IPS DF 6.9 (cell line): ENCODE measurements around the gene CA11.

ENCODE experiments used
- DNase-seq: peaks from one replicate; pipeline ENCODE4 v3.0.0-alpha.2; 2013; ENCODE audit warnings: low read depth, low spot score
- H3K27ac ChIP-seq: one replicate; pipeline ENCODE4 v1.5.1; 2013; ENCODE audit warnings: low read length, control low read depth
- H3K27me3 ChIP-seq: 2 replicates; pipeline ENCODE4 v1.6.1; 2013; ENCODE audit warnings: mild to moderate bottlenecking, low read length; ENCODE audit not compliant: control insufficient read depth, insufficient read depth
- H3K36me3 ChIP-seq: 2 replicates; pipeline ENCODE4 v1.6.1; 2013; ENCODE audit warnings: low read length; ENCODE audit not compliant: control insufficient read depth, insufficient read depth
- H3K4me1 ChIP-seq: 2 replicates; pipeline ENCODE4 v1.6.1; 2013; ENCODE audit warnings: low read length; ENCODE audit not compliant: control insufficient read depth, insufficient read depth
- H3K4me3 ChIP-seq: 2 replicates; pipeline ENCODE4 v1.5.1; 2013; ENCODE audit warnings: mild to moderate bottlenecking, low read length
- H3K9me3 ChIP-seq: 2 replicates; pipeline ENCODE4 v1.6.1; 2013; ENCODE audit warnings: low read length, inconsistent platforms; ENCODE audit not compliant: control insufficient read depth, insufficient read depth
- WGBS: extraction: QIAGEN DNeasy Blood & Tissue Kit; methylation state at CpG from one replicate; pipeline ENCODE4 v1.1.7; 2013; ENCODE audit warnings: mixed read lengths, missing lambda C conversion rate; ENCODE audit not compliant: insufficient read length, insufficient coverage; 5-methylcytosine and 5-hydroxymethylcytosine counted together

The CA11 gene

GRCh38 chr19:48678201-48678600, 32.2 kb upstream of the CA11 start:
- H3K4me1 ChIP-seq = peaks cover 7% of the 10 kb centered on the region
- no peak overlapping the region for H3K4me3 ChIP-seq
- H3K36me3 ChIP-seq = no peaks in the 10 kb centered on the region
- WGBS = no CpG with 5 or more reads among the region's 4 CpGs
- H3K9me3 ChIP-seq = no peaks in the 10 kb centered on the region
- H3K27me3 ChIP-seq = no peaks in the 10 kb centered on the region
- H3K27ac ChIP-seq = no peak overlapping the region
- no peak for DNase-seq

GRCh38 chr19:48676887-48677286, 30.9 kb upstream of the CA11 start:
- Histone ChIP-seq H3K4me1 (peaks cover 9% of the 10 kb centered on the region), H3K27me3 (no peaks in the 10 kb centered on the region), H3K36me3 (no peaks in the 10 kb centered on the region), H3K4me3 (no peak overlapping the region), H3K27ac (no peak overlapping the region), H3K9me3 (no peaks in the 10 kb centered on the region)
- no CpG with 5 or more reads among the region's 13 CpGs for WGBS
- no peak for DNase-seq

- DNase-seq = no peak
- peaks cover 9% of the 10 kb centered on the region for H3K4me1 ChIP-seq
- no peaks in the 10 kb centered on the region for H3K9me3 ChIP-seq
- no peaks in the 10 kb centered on the region for H3K36me3 ChIP-seq
- no CpG with 5 or more reads among the region's 17 CpGs for WGBS
- no peak overlapping the region for H3K27ac ChIP-seq
- H3K27me3 ChIP-seq = no peaks in the 10 kb centered on the region
- no peak overlapping the region for H3K4me3 ChIP-seq
Observed at GRCh38 chr19:48676487-48676886, 30.5 kb upstream of the CA11 start.

GRCh38 chr19:48674921-48675824, 29.2 kb upstream of the CA11 start:
- Histone ChIP-seq H3K27me3 (no peaks in the 10 kb centered on the region), H3K4me3 (no peak overlapping the region), H3K9me3 (no peaks in the 10 kb centered on the region), H3K27ac (no peak overlapping the region), H3K4me1 (peaks cover 9% of the 10 kb centered on the region), H3K36me3 (no peaks in the 10 kb centered on the region)
- peak; percentile 92 for DNase-seq
- WGBS = no CpG with 5 or more reads among the region's 28 CpGs

GRCh38 chr19:48674216-48674809, 28.3 kb upstream of the CA11 start:
- Histone ChIP-seq H3K4me3 (no peak overlapping the region), H3K27ac (no peak overlapping the region), H3K4me1 (peaks cover 9% of the 10 kb centered on the region), H3K9me3 (no peaks in the 10 kb centered on the region), H3K27me3 (no peaks in the 10 kb centered on the region), H3K36me3 (no peaks in the 10 kb centered on the region)
- no peak for DNase-seq
- WGBS = no CpG with 5 or more reads among the region's 19 CpGs

- no CpG with 5 or more reads among the region's 25 CpGs for WGBS
Observed at GRCh38 chr19:48673436-48674100, 27.6 kb upstream of the CA11 start.

GRCh38 chr19:48672994-48673393, 27.0 kb upstream of the CA11 start, which contains the start of gene NTN5:
Gene NTN5, minus strand, starts transcription at chr19:48673017. Its CDS starts 2,031 bp downstream, at chr19:48670986.
- Histone ChIP-seq H3K4me1 (peaks cover 9% of the 10 kb centered on the region), H3K27ac (no peak within 1 kb of the TSS), H3K9me3 (no peaks in the 10 kb centered on the region), H3K36me3 (no peaks in the 10 kb centered on the region), H3K27me3 (no peaks in the 10 kb centered on the region), H3K4me3 (no peak within 1 kb of the TSS)
- DNase-seq = no peak
- WGBS = no CpG with 5 or more reads among the region's 25 CpGs

More at GRCh38 chr19:48673436-48674100, 27.6 kb upstream of the CA11 start:
- Histone ChIP-seq H3K9me3 (no peaks in the 10 kb centered on the region), H3K27me3 (no peaks in the 10 kb centered on the region), H3K4me3 (no peak overlapping the region), H3K36me3 (no peaks in the 10 kb centered on the region), H3K27ac (no peak overlapping the region), H3K4me1 (peaks cover 9% of the 10 kb centered on the region)
- DNase-seq = no peak

- Histone ChIP-seq H3K27me3 (no peaks in the 10 kb centered on the region), H3K36me3 (no peaks in the 10 kb centered on the region), H3K9me3 (no peaks in the 10 kb centered on the region), H3K27ac (no peak overlapping the region), H3K4me3 (no peak overlapping the region), H3K4me1 (peaks cover 9% of the 10 kb centered on the region)
- DNase-seq = no peak
- no CpG with 5 or more reads among the region's 10 CpGs for WGBS
Observed at GRCh38 chr19:48671446-48671995, 25.5 kb upstream of the CA11 start.

GRCh38 chr19:48670699-48671445, 24.9 kb upstream of the CA11 start:
- Histone ChIP-seq H3K36me3 (no peaks in the 10 kb centered on the region), H3K4me3 (no peak overlapping the region), H3K9me3 (no peaks in the 10 kb centered on the region), H3K4me1 (peaks cover 9% of the 10 kb centered on the region), H3K27me3 (no peaks in the 10 kb centered on the region), H3K27ac (no peak overlapping the region)
- WGBS = no CpG with 5 or more reads among the region's 21 CpGs
- DNase-seq = no peak
